Thoracic aorta (tissue), 2 donors: Measurements from ENCODE around the gene COL2A1. TPM values are rescaled to one million over a fixed set of nuclear protein-coding genes. Genes with fewer than 3 reads are reported as not detected.

ENCODE experiments used
- ATAC-seq: fragments of 150-250 bp; one replicate; pipeline ENCODE4 v1.8.0; 2017; ENCODE audit warnings: low read depth; ENCODE audit not compliant: insufficient number of reproducible peaks, low FRiP score
- DNase-seq: peaks from one replicate; pipeline ENCODE4 v3.0.0-alpha.2; 2020; ENCODE audit warnings: low spot score
- H3K27ac ChIP-seq, 2 donors: fragments of 200-600 bp; sonication (generic); 1 replicate in 1 of 2; 2 replicates in 1 of 2; pipeline ENCODE4 v1.5.1; 2016; ENCODE audit warnings: mild to moderate bottlenecking in 2 of 2, moderate library complexity in 2 of 2
- H3K27me3 ChIP-seq: fragments of 200-600 bp; sonication (generic); replicated peaks from 2 replicates; pipeline ENCODE4 v1.6.0; 2016; ENCODE audit warnings: mild to moderate bottlenecking; ENCODE audit not compliant: insufficient read depth
- H3K36me3 ChIP-seq: fragments of 200-600 bp; sonication (generic); one replicate; pipeline ENCODE4 v1.5.1; 2016
- H3K4me1 ChIP-seq, 2 donors: fragments of 200-600 bp; sonication (generic); 1 replicate in 1 of 2; 2 replicates in 1 of 2; pipeline versions ENCODE4 v1.5.1 to v1.6.0; 2016; ENCODE audit warnings: low read depth in 2 of 2, mild to moderate bottlenecking in 1 of 2; ENCODE audit not compliant: control insufficient read depth in 1 of 2
- H3K4me3 ChIP-seq: fragments of 200-600 bp; sonication (generic); 2 replicates; pipeline ENCODE4 v1.5.1; 2016; ENCODE audit warnings: mild to moderate bottlenecking
- H3K9me3 ChIP-seq: fragments of 200-600 bp; sonication (generic); 2 replicates; pipeline ENCODE4 v1.5.1; 2016
- CTCF ChIP-seq: fragments of 200-600 bp; sonication (generic); IDR thresholded peaks from one replicate; pipeline ENCODE4 v1.5.1; 2019; ENCODE audit warnings: antibody characterized with exemption
- total RNA-seq, 2 donors: library from RNA; depleted of rRNA; stranded (reverse); fragments of >200 nt; gene quantifications; one replicate each; pipeline versions ENCODE4 v1.1.0 to v1.2.3, GENCODE V29; 2016

Gene COL2A1
- total RNA-seq, 2 donors from 2014 or later, result 0.14 TPM; not detected in 1

- ATAC-seq (no peak), DNase-seq (no peak)
- no peaks in the 10 kb centered on the region for H3K27me3 ChIP-seq
- no peak overlapping the region for H3K4me3 ChIP-seq
- TF ChIP-seq CTCF, result no peak
- no peaks in the 10 kb centered on the region for H3K9me3 ChIP-seq
- no peak overlapping the region for H3K27ac ChIP-seq
- peaks cover 0 to 4% of the 10 kb centered on the region in 2 donors for H3K4me1 ChIP-seq
- no peaks in the 10 kb centered on the region for H3K36me3 ChIP-seq
These were observed 65.7 kb downstream of the COL2A1 start for GRCh38 chr12:47938594-47938993.

- ATAC-seq (no peak), DNase-seq (no peak)
- Histone ChIP-seq H3K9me3 (no peaks in the 10 kb centered on the region), H3K27ac (no peak overlapping the region), H3K36me3 (no peaks in the 10 kb centered on the region), H3K4me3 (no peak overlapping the region), H3K4me1 (peaks cover 0 to 4% of the 10 kb centered on the region in 2 donors), H3K27me3 (no peaks in the 10 kb centered on the region)
- no peak for TF ChIP-seq CTCF
These were observed 66.2 kb downstream of the COL2A1 start for GRCh38 chr12:47938093-47938492.

GRCh38 chr12:47935184-47935583, 69.1 kb downstream of the COL2A1 start:
- no peak overlapping the region for H3K27ac ChIP-seq
- H3K4me1 ChIP-seq, result no peaks in the 10 kb centered on the region
- DNase-seq, result no peak
- no peaks in the 10 kb centered on the region for H3K36me3 ChIP-seq
- no peaks in the 10 kb centered on the region for H3K9me3 ChIP-seq
- no peaks in the 10 kb centered on the region for H3K27me3 ChIP-seq
- TF ChIP-seq CTCF, result no peak
- H3K4me3 ChIP-seq, result no peak overlapping the region
- no peak for ATAC-seq

- TF ChIP-seq CTCF, result no peak
- no peak overlapping the region for H3K27ac ChIP-seq
- H3K4me1 ChIP-seq, result no peaks in the 10 kb centered on the region
- no peak for DNase-seq
- no peaks in the 10 kb centered on the region for H3K27me3 ChIP-seq
- no peaks in the 10 kb centered on the region for H3K9me3 ChIP-seq
- no peaks in the 10 kb centered on the region for H3K36me3 ChIP-seq
- no peak overlapping the region for H3K4me3 ChIP-seq
- ATAC-seq, result no peak
These were observed 73.1 kb downstream of the COL2A1 start for GRCh38 chr12:47931187-47931586.

- Histone ChIP-seq H3K4me3 (no peak overlapping the region), H3K36me3 (no peaks in the 10 kb centered on the region), H3K27me3 (no peaks in the 10 kb centered on the region), H3K4me1 (no peaks in the 10 kb centered on the region), H3K9me3 (no peaks in the 10 kb centered on the region), H3K27ac (no peak overlapping the region)
- no peak for DNase-seq
- TF ChIP-seq CTCF, result no peak
- no peak for ATAC-seq
These were observed 73.6 kb downstream of the COL2A1 start for GRCh38 chr12:47930634-47931033.
